Right lobe of liver (tissue), 6 donors: ENCODE results near the gene CELF2. TPM values are rescaled to one million over a fixed set of nuclear protein-coding genes. Genes with fewer than 3 reads are reported as not detected.

ENCODE experiments used
- ATAC-seq, 4 donors: fragments of 200-7000 bp; cut with Tn5 transposase; one replicate each; pipeline ENCODE4 v1.9.1; 2020; ENCODE audit warnings: mild to moderate bottlenecking in 4 of 4, moderate library complexity in 4 of 4
- DNase-seq, 3 donors: peaks; one replicate each; pipeline ENCODE4 v3.0.0-alpha.2; 2020
- H3K27ac ChIP-seq, 3 donors: fragments of 200-600 bp; one replicate each; pipeline ENCODE4 v1.8.0; 2022
- H3K27me3 ChIP-seq, 2 donors: fragments of 200-600 bp; one replicate each; pipeline ENCODE4 v1.8.0; 2022
- H3K36me3 ChIP-seq, 4 donors: fragments of 200-600 bp; sonication (generic) in 1 of 4; one replicate each; pipeline versions ENCODE4 v1.5.1 to v1.8.0; 2017 to 2022; ENCODE audit warnings: control low read depth in 1 of 4
- H3K4me1 ChIP-seq, 4 donors: fragments of 200-600 bp; sonication (generic) in 1 of 4; one replicate each; pipeline versions ENCODE4 v1.5.1 to v1.8.0; 2017 to 2022; ENCODE audit warnings: control low read depth in 1 of 4
- H3K4me3 ChIP-seq, 3 donors: fragments of 200-600 bp; one replicate each; pipeline ENCODE4 v1.8.0; 2022
- H3K9me3 ChIP-seq, 4 donors: fragments of 200-600 bp; sonication (generic) in 1 of 4; one replicate each; pipeline versions ENCODE4 v1.5.1 to v1.8.0; 2017 to 2022; ENCODE audit warnings: control low read depth in 1 of 4
- POLR2A ChIP-seq: fragments of 450-650 bp; IDR thresholded peaks from one replicate; pipeline ENCODE4 v1.6.1; 2017; ENCODE audit warnings: antibody characterized with exemption, mild to moderate bottlenecking
- WGBS: methylation state at CpG from one replicate; pipeline ENCODE4 v1.1.6; 2018; ENCODE audit warnings: low coverage, low lambda C conversion rate; ENCODE audit not compliant: insufficient coverage; ENCODE audit errors: missing lambda C conversion rate; 5-methylcytosine and 5-hydroxymethylcytosine counted together
- intact Hi-C, 2 donors: fragments of 100-400 bp; cut with DNase I; formaldehyde crosslinking; loops; one replicate each; pipeline versions ENCODE4 v1.11.2 to v1.14.1; 2022
- total RNA-seq, 6 experiments: library from RNA; depleted of rRNA in 2 of 6; stranded (reverse); fragments of >200 nt in 2 of 6; fragmentation: NEBNext Ultra II Directional in 3 of 6; extraction: Animal tissue kit (Norgen Biotek cat#: 25700) in 3 of 6; gene quantifications; one replicate each; pipeline versions ENCODE4 v1.1.0 to v1.2.4, GENCODE V29; 2016 to 2023
- TF ChIP-seq, protein P1 (sequence below), 4 donors: fragments of 200-600 bp in 3 of 4; fragments of 450-650 bp in 1 of 4; IDR thresholded peaks; one replicate each; pipeline versions ENCODE4 v1.5.1 to v1.8.0; 2016 to 2022; ENCODE audit warnings: antibody characterized with exemption in 4 of 4, mild to moderate bottlenecking in 2 of 4
- donor health status: DM: no; HTN: yes; CAD: no.
- donor health status: DM: no; HTN: no; CAD: no.
- donor health status: DM: no; HTN: no; CAD: no.
- donor health status: DM: no; HTN: yes; CAD: no.
- donor health status: DM: no; HTN: yes; CAD: no.

CELF2 gene
- total RNA-seq, 6 experiments from 2014 or later = 2.4 to 6.2 (median 3.7) TPM

DNA sequence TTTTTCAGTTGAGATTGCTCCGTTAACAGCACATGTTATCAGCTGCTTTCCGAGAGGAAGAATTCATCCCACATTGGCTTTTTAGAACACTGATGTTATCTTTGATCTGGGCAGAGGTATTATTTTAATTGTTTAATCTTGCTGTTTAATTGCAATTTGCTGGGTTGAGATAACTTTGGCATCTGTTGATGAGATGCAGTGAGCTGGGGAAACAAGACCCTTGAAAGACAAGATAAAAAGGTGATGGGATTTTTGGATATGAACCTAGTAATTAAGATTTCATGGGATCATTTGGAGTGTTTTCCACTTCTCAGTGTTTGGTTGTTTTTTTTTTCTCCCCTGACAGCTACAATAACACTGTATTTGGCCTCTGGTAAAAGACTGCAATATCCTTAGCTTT lies 4.5 kb downstream of the CELF2 start:
- Histone ChIP-seq H3K4me3 (no peak overlapping the region), H3K27me3 (peaks cover 0 to 5% of the 10 kb centered on the region in 2 donors), H3K36me3 (no peaks in the 10 kb centered on the region), H3K4me1 (peaks cover 0 to 4% (median 0%) of the 10 kb centered on the region in 4 donors), H3K27ac (no peak overlapping the region), H3K9me3 (no peaks in the 10 kb centered on the region)
- 59% methylated on average over 2 of the region's 2 CpGs for WGBS
- intact Hi-C loops = no loop called here
- DNase-seq = no peak
- no peak for ATAC-seq
- TF ChIP-seq, protein P1, sequence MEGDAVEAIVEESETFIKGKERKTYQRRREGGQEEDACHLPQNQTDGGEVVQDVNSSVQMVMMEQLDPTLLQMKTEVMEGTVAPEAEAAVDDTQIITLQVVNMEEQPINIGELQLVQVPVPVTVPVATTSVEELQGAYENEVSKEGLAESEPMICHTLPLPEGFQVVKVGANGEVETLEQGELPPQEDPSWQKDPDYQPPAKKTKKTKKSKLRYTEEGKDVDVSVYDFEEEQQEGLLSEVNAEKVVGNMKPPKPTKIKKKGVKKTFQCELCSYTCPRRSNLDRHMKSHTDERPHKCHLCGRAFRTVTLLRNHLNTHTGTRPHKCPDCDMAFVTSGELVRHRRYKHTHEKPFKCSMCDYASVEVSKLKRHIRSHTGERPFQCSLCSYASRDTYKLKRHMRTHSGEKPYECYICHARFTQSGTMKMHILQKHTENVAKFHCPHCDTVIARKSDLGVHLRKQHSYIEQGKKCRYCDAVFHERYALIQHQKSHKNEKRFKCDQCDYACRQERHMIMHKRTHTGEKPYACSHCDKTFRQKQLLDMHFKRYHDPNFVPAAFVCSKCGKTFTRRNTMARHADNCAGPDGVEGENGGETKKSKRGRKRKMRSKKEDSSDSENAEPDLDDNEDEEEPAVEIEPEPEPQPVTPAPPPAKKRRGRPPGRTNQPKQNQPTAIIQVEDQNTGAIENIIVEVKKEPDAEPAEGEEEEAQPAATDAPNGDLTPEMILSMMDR (IDR thresholded peaks at IDR 0.05) = no peak
- TF ChIP-seq POLR2A = no peak

DNA sequence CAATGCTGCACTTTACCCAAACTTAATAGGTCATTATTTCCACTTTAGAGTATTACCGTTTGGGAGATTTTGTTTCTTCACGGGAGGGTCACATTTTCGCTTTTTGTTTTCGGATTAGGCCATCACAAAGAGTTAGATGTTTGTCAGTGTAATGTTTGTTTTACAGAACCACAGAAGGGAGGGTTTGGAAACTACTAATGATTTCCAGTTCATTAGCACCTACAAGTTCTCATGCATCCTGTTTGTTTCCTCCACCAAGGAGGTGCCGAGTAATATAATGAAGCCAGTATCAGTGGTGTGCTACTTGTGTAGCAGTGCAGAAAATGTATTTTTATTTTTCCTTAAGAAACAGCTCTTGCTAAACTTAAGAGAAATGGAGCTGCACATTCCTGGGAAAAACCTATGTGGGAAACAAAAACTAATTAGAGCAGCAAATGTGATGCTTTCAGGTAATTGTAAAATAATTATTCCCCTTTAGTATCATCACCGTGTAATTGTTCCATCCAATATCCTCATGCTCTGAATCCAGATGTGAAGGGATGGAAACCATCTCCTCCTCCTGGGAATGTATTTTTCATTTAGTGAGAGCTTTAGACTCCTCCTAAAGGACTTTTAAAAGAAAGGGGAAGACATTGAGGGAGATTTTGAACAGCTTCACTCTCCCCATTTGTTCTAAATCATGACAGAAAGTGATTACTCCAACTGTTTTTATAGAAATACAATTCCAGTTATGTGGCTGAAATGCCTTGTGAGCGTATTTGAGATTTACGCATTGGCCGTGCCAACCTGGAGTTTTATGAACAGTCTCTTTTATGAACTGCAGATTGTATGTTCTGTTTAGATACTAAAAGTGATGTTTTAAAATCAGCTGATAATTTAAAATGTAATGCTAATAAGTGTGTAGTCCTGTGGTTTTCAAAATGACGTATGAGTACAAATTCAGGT lies 5.6 kb downstream of the CELF2 start:
- no peak overlapping the region for H3K27ac ChIP-seq
- TF ChIP-seq, protein P1 (IDR thresholded peaks at IDR 0.05) = no peak
- TF ChIP-seq POLR2A = no peak
- H3K9me3 ChIP-seq = no peaks in the 10 kb centered on the region
- DNase-seq (no peak), ATAC-seq (no peak)
- 52% methylated on average over 10 of the region's 10 CpGs for WGBS
- no peaks in the 10 kb centered on the region for H3K4me1 ChIP-seq
- H3K27me3 ChIP-seq = peaks cover 0 to 5% of the 10 kb centered on the region in 2 donors
- H3K36me3 ChIP-seq = no peaks in the 10 kb centered on the region
- H3K4me3 ChIP-seq = no peak overlapping the region
- intact Hi-C loops = no loop called here

DNA sequence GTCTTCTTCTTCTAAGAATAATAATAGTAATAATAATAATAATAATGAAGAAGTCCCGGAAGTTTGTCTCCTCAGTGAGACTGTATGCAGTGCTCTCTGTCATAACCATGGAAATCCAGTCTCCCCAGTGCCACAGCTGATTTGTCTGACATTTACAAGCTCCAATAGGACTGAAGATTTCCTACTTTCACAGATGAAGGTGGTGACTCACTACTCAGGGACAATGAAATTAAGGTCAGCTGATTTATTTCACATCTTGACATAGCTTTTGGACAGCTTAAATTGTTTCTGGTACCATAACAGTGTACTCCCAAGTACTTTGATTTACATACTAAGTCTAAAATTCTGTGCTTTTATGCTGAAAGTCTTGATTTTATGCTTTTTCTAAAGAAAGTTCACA lies 6.9 kb downstream of the CELF2 start:
- intact Hi-C loops = no loop called here
- Histone ChIP-seq H3K9me3 (no peaks in the 10 kb centered on the region), H3K27ac (no peak overlapping the region), H3K4me3 (no peak overlapping the region), H3K4me1 (no peaks in the 10 kb centered on the region), H3K27me3 (peaks cover 0 to 5% of the 10 kb centered on the region in 2 donors), H3K36me3 (no peaks in the 10 kb centered on the region)
- WGBS = 54% methylated on average over 1 of the region's 1 CpG
- TF ChIP-seq POLR2A = no peak
- TF ChIP-seq, protein P1 (IDR thresholded peaks at IDR 0.05) = no peak
- no peak for DNase-seq
- ATAC-seq = no peak

DNA sequence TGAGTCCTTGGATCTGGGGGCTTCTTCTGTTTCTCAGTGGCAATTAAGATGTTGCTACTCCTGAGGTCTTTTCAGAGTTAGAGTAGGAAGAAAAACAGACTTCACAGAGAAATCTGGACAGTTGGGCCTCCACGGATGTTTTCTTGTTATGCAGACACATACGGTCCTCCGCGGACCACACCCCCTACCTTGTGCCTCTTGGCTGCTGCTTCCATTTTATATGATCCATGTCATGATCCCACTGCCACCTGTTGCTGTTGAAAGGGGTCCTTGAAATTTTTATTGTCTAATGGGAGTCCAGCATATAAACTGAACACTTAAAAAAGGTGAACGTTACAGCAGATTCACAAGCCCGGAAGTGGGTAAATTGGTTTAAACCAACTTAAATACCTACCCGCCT lies 8.3 kb downstream of the CELF2 start:
- no peak for ATAC-seq
- intact Hi-C loops = no loop called here
- no peak overlapping the region for H3K4me3 ChIP-seq
- no peak for DNase-seq
- no peaks in the 10 kb centered on the region for H3K36me3 ChIP-seq
- H3K9me3 ChIP-seq = no peaks in the 10 kb centered on the region
- no peak for TF ChIP-seq POLR2A
- TF ChIP-seq, protein P1 (IDR thresholded peaks at IDR 0.05) = no peak
- H3K27me3 ChIP-seq = peaks cover 0 to 5% of the 10 kb centered on the region in 2 donors
- H3K4me1 ChIP-seq = no peaks in the 10 kb centered on the region
- H3K27ac ChIP-seq = no peak overlapping the region
- 68% methylated on average over 7 of the region's 7 CpGs for WGBS
